GM10248 (cell line): ENCODE measurements around the gene KIF13A.
"Not testable (repeated sequence)": the region's sequence is repeated elsewhere in the genome, so short reads cannot be mapped to it uniquely, and the experiment has no call there.

ENCODE experiments used
- CTCF ChIA-PET: fragments of 300-600 bp; sonication (Branson Sonifier 250); formaldehyde crosslinking; extraction: SDS; loops from one replicate; lab custom pipeline; 2021; ENCODE audit warnings: antibody characterized with exemption; lab: Yijun Ruan, JAX
- POLR2A ChIA-PET: fragments of 350-650 bp; sonication (Branson Sonifier 250); formaldehyde crosslinking; extraction: SDS; loops from one replicate; lab custom pipeline; 2020; ENCODE audit warnings: antibody characterized with exemption; lab: Yijun Ruan, JAX
- DNase-seq: peaks from one replicate; pipeline ENCODE4 v3.0.0; 2012; ENCODE audit errors: extremely low spot score
- CTCF ChIP-seq: IDR thresholded peaks from 2 replicates; pipeline ENCODE4 v1.5.1; 2012; ENCODE audit warnings: mild to moderate bottlenecking, low read depth; ENCODE audit errors: extremely low read depth, missing control alignments, control extremely low read depth

The KIF13A gene

GRCh38 chr6:17914651-17915050, 72.8 kb downstream of the KIF13A start:
- CTCF ChIA-PET = interaction anchor here (1.0 to 1.5 kb wide), 3 partner anchors 8 to 21 kb away, joined by 3 to 5 read pairs (median 3); no protein-coding TSS in a partner anchor
- TF ChIP-seq CTCF = no peak
- no peak for DNase-seq
- POLR2A ChIA-PET = no interaction called here

- ChIA-PET POLR2A (no interaction called here), CTCF (interaction anchor here (1.3 to 1.5 kb wide), 2 partner anchors 9 to 13 kb away, joined by 4 to 5 read pairs; no protein-coding TSS in a partner anchor)
- DNase-seq = no peak
- no peak for TF ChIP-seq CTCF
These were observed 74.9 kb downstream of the KIF13A start for GRCh38 chr6:17912521-17912920.

GRCh38 chr6:17911656-17912055, 75.8 kb downstream of the KIF13A start:
- POLR2A ChIA-PET, DNase-seq: not testable (repeated sequence)
- CTCF ChIA-PET = interaction anchor here (1.3 kb wide), 1 partner anchor 12 kb away, joined by 4 read pairs; no protein-coding TSS in a partner anchor

- ChIA-PET CTCF (no interaction called here), POLR2A (no interaction called here)
- DNase-seq = no peak
- TF ChIP-seq CTCF = no peak
These were observed 77.2 kb downstream of the KIF13A start for GRCh38 chr6:17910189-17910588.

- no peak for DNase-seq
- CTCF ChIA-PET = no interaction called here
- POLR2A ChIA-PET = no interaction called here
- TF ChIP-seq CTCF = no peak
These were observed 78.6 kb downstream of the KIF13A start for GRCh38 chr6:17908831-17909230.

GRCh38 chr6:17907406-17908229, 79.8 kb downstream of the KIF13A start:
- CTCF ChIA-PET = no interaction called here
- no peak for TF ChIP-seq CTCF
- POLR2A ChIA-PET = no interaction called here
- no peak for DNase-seq
